Right atrium auricular region (tissue), 2 donors: ENCODE measurements around the gene RIOX2. TPM values are rescaled to one million over a fixed set of nuclear protein-coding genes. Genes with fewer than 3 reads are reported as not detected.
"Not testable (repeated sequence)": the region's sequence is repeated elsewhere in the genome, so short reads cannot be mapped to it uniquely, and the experiment has no call there.

Experiments used
- DNase-seq: peaks from one replicate; pipeline ENCODE4 v3.0.0-alpha.2; 2019; ENCODE audit warnings: low spot score
- H3K27ac ChIP-seq, 2 donors: fragments of 200-600 bp; sonication (generic); 1 replicate in 1 of 2; 2 replicates in 1 of 2; pipeline ENCODE4 v1.5.1; 2016 to 2019
- H3K27me3 ChIP-seq, 2 donors: fragments of 200-600 bp; sonication (generic); one replicate each; pipeline versions ENCODE4 v1.5.1 to v1.6.0; 2017 to 2019
- H3K36me3 ChIP-seq: fragments of 200-600 bp; sonication (generic); one replicate; pipeline ENCODE4 v1.5.1; 2016
- H3K4me1 ChIP-seq, 2 donors: fragments of 200-600 bp; sonication (generic); one replicate each; pipeline versions ENCODE4 v1.5.1 to v1.6.0; 2017 to 2019
- H3K4me3 ChIP-seq, 2 donors: fragments of 200-600 bp; sonication (generic); 1 replicate in 1 of 2; 2 replicates in 1 of 2; pipeline ENCODE4 v1.5.1; 2017 to 2019; ENCODE audit warnings: mild to moderate bottlenecking in 1 of 2, moderate library complexity in 1 of 2
- H3K9me3 ChIP-seq, 2 donors: fragments of 200-600 bp; sonication (generic); one replicate each; pipeline ENCODE4 v1.5.1; 2019
- CTCF ChIP-seq, 2 donors: fragments of 200-600 bp; sonication (generic); IDR thresholded peaks; one replicate each; pipeline ENCODE4 v1.5.1; 2019; ENCODE audit warnings: antibody characterized with exemption in 2 of 2
- total RNA-seq, 2 donors: library from RNA; depleted of rRNA; stranded (reverse); fragments of >200 nt; gene quantifications; one replicate each; pipeline ENCODE4 v1.1.0, GENCODE V29; 2016

RIOX2 gene
- total RNA-seq, 2 donors from 2014 or later, result 9.5 to 13.6 TPM

- H3K4me1 ChIP-seq, result peaks cover 0 to 8% of the 10 kb centered on the region in 2 donors
- no peak overlapping the region for H3K4me3 ChIP-seq
- H3K27me3 ChIP-seq, result no peaks in the 10 kb centered on the region
- H3K9me3 ChIP-seq, result no peaks in the 10 kb centered on the region
- H3K27ac ChIP-seq, result no peak overlapping the region
- no peak for TF ChIP-seq CTCF (IDR thresholded peaks at IDR 0.05)
- DNase-seq, result no peak
- peaks cover 18% of the 10 kb centered on the region for H3K36me3 ChIP-seq
Measured at GRCh38 chr3:97917813-97918536, 54.3 kb downstream of the RIOX2 start.

GRCh38 chr3:97916576-97916975, 55.7 kb downstream of the RIOX2 start:
- no peak for DNase-seq
- Histone ChIP-seq H3K9me3 (no peaks in the 10 kb centered on the region), H3K4me1 (peaks cover 0 to 8% of the 10 kb centered on the region in 2 donors), H3K27me3 (no peaks in the 10 kb centered on the region), H3K27ac (no peak overlapping the region), H3K4me3 (no peak overlapping the region), H3K36me3 (peaks cover 18% of the 10 kb centered on the region)
- no peak for TF ChIP-seq CTCF (IDR thresholded peaks at IDR 0.05)

GRCh38 chr3:97914388-97914787, 57.8 kb downstream of the RIOX2 start:
- Histone ChIP-seq H3K4me3 (no peak overlapping the region), H3K4me1 (peaks cover 0 to 8% of the 10 kb centered on the region in 2 donors), H3K36me3 (peaks cover 18% of the 10 kb centered on the region), H3K27me3 (no peaks in the 10 kb centered on the region), H3K9me3 (no peaks in the 10 kb centered on the region), H3K27ac (no peak overlapping the region)
- no peak for DNase-seq
- TF ChIP-seq CTCF (IDR thresholded peaks at IDR 0.05), result no peak

- no peak overlapping the region for H3K27ac ChIP-seq
- no peak overlapping the region for H3K4me3 ChIP-seq
- no peak for DNase-seq
- no peaks in the 10 kb centered on the region for H3K9me3 ChIP-seq
- peaks cover 11% of the 10 kb centered on the region for H3K36me3 ChIP-seq
- no peaks in the 10 kb centered on the region for H3K27me3 ChIP-seq
- H3K4me1 ChIP-seq, result no peaks in the 10 kb centered on the region
- TF ChIP-seq CTCF (IDR thresholded peaks at IDR 0.05), result no peak
Measured at GRCh38 chr3:97911459-97911858, 60.8 kb downstream of the RIOX2 start.

- no peak for DNase-seq
- Histone ChIP-seq H3K4me1 (no peaks in the 10 kb centered on the region), H3K27me3 (no peaks in the 10 kb centered on the region), H3K27ac (no peak overlapping the region), H3K4me3 (no peak overlapping the region), H3K9me3 (no peaks in the 10 kb centered on the region), H3K36me3 (peaks cover 6% of the 10 kb centered on the region)
- no peak for TF ChIP-seq CTCF (IDR thresholded peaks at IDR 0.05)
Measured at GRCh38 chr3:97910931-97911351, 61.3 kb downstream of the RIOX2 start.

- H3K9me3 ChIP-seq, H3K36me3 ChIP-seq, H3K4me1 ChIP-seq, H3K4me3 ChIP-seq, DNase-seq, H3K27ac ChIP-seq, H3K27me3 ChIP-seq: not testable (repeated sequence)
Measured at GRCh38 chr3:97910236-97910831, 61.9 kb downstream of the RIOX2 start.

GRCh38 chr3:97909830-97910229, 62.4 kb downstream of the RIOX2 start:
- not testable (repeated sequence) for H3K4me3 ChIP-seq, DNase-seq, H3K36me3 ChIP-seq, H3K27me3 ChIP-seq, H3K9me3 ChIP-seq, H3K4me1 ChIP-seq, H3K27ac ChIP-seq
